ENCODE data around the gene SATL1.

The SATL1 gene

DNA sequence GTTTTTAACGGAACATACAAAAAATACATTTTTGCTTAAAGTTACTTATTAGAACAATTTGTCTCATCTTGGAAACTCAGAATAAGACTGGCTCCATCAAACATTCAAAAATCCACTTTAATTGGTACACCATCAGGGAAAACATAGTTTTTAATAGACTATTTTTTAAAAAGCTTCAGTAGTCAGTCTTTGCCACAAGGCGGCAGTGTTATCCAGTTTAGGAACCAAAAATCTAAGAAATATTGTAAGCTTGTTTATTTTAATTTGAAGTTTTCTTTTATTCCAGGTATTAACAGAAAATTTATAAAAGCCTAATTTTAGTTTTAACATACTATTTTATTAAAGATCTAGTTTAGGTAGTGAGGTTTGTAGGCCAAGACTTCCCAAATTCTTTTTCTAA, 132.2 kb downstream of the SATL1 start:
- no peak overlapping the region for H3K4me3 ChIP-seq (ENCODE audit: severe bottlenecking)
- no peaks in the 10 kb centered on the region for H3K27me3 ChIP-seq (ENCODE audit: insufficient read depth, poor library complexity, severe bottlenecking)
- TF ChIP-seq, protein P1, sequence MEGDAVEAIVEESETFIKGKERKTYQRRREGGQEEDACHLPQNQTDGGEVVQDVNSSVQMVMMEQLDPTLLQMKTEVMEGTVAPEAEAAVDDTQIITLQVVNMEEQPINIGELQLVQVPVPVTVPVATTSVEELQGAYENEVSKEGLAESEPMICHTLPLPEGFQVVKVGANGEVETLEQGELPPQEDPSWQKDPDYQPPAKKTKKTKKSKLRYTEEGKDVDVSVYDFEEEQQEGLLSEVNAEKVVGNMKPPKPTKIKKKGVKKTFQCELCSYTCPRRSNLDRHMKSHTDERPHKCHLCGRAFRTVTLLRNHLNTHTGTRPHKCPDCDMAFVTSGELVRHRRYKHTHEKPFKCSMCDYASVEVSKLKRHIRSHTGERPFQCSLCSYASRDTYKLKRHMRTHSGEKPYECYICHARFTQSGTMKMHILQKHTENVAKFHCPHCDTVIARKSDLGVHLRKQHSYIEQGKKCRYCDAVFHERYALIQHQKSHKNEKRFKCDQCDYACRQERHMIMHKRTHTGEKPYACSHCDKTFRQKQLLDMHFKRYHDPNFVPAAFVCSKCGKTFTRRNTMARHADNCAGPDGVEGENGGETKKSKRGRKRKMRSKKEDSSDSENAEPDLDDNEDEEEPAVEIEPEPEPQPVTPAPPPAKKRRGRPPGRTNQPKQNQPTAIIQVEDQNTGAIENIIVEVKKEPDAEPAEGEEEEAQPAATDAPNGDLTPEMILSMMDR (IDR thresholded peaks at IDR 0.05; ENCODE audit: poor library complexity, severe bottlenecking) = peak; percentile 79
- no peaks in the 10 kb centered on the region for H3K4me1 ChIP-seq (ENCODE audit: insufficient read depth, poor library complexity, severe bottlenecking)
- H3K27ac ChIP-seq (ENCODE audit: poor library complexity, severe bottlenecking) = no peak overlapping the region
- no peaks in the 10 kb centered on the region for H3K9me3 ChIP-seq (ENCODE audit: severe bottlenecking)
- no peaks in the 10 kb centered on the region for H3K36me3 ChIP-seq (ENCODE audit: low read depth)
- no peak for DNase-seq (ENCODE audit: low spot score)
- ATAC-seq (ENCODE audit: low read depth) = no peak

DNA sequence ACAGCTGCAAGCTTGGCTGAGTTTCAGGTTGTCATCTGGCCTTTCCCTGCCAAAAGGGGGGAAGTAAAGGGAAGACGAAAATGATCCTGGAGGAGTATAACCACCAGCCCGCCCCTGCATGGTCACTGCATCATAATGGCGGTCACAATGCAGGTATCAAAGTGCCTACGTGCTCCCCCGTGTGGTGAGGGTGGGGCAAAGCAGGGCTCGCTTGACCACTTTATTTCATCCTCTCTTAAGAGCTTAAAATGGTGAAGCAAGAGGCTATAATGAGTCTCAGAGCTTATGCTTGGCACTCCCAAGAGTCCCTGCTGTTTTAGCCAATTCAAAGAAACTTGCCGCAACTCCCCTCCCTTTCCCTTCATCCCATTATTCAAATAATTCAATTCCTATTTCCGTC, 134.3 kb downstream of the SATL1 start:
- Histone ChIP-seq H3K9me3 (ENCODE audit: severe bottlenecking) (no peaks in the 10 kb centered on the region), H3K36me3 (ENCODE audit: low read depth) (no peaks in the 10 kb centered on the region), H3K27ac (ENCODE audit: poor library complexity, severe bottlenecking) (no peak overlapping the region), H3K27me3 (ENCODE audit: insufficient read depth, poor library complexity, severe bottlenecking) (no peaks in the 10 kb centered on the region), H3K4me3 (ENCODE audit: severe bottlenecking) (no peak overlapping the region), H3K4me1 (ENCODE audit: insufficient read depth, poor library complexity, severe bottlenecking) (no peaks in the 10 kb centered on the region)
- TF ChIP-seq, protein P1 (IDR thresholded peaks at IDR 0.05; ENCODE audit: poor library complexity, severe bottlenecking) = no peak
- ATAC-seq (ENCODE audit: low read depth) (no peak), DNase-seq (ENCODE audit: low spot score) (no peak)

DNA sequence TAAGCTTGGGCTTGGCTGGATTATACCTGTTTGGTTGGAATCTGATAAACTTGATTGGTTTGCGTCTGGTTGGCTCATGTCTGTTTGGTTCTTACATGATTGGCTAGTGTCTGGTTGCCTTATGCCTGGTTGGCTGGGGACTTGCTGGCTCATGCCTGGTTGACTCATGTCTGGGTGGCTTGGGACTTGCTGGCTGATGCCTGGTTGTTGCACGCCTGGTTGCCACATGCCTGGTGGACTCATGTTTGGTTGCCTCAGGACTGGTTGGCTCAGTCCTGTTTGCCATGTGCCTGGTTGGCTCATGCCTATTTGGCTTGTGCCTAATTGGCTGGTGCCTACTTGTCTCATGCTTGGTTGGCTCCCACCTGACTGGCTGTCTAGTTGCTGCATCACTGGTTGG, 135.4 kb downstream of the SATL1 start:
- Histone ChIP-seq H3K27ac (ENCODE audit: poor library complexity, severe bottlenecking) (no peak overlapping the region), H3K27me3 (ENCODE audit: insufficient read depth, poor library complexity, severe bottlenecking) (no peaks in the 10 kb centered on the region), H3K4me3 (ENCODE audit: severe bottlenecking) (no peak overlapping the region), H3K9me3 (ENCODE audit: severe bottlenecking) (no peaks in the 10 kb centered on the region), H3K36me3 (ENCODE audit: low read depth) (no peaks in the 10 kb centered on the region), H3K4me1 (ENCODE audit: insufficient read depth, poor library complexity, severe bottlenecking) (no peaks in the 10 kb centered on the region)
- TF ChIP-seq, protein P1 (IDR thresholded peaks at IDR 0.05; ENCODE audit: poor library complexity, severe bottlenecking) = no peak
- DNase-seq (ENCODE audit: low spot score) = no peak
- ATAC-seq (ENCODE audit: low read depth) = no peak

DNA sequence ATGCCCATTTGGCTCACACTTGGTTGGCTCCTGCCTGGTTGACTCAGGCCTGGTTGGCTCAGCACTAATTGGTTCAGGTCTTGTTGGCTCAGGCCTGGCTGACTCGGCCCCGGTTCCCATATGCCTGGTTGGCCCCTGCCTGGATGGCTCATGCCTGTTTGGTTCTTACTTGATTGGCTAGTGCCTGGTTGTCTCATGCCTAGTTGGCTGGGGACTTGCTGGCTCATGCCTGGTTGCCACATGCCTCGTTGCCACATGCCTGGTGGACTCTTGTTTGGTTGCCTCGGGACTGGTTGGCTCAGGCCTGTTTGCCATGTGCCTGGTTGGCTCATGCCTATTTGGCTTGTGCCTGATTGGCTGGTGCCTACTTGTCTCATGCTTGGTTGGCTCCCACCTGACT, 136.2 kb downstream of the SATL1 start:
- no peaks in the 10 kb centered on the region for H3K4me1 ChIP-seq (ENCODE audit: insufficient read depth, poor library complexity, severe bottlenecking)
- DNase-seq (ENCODE audit: low spot score) (no peak), ATAC-seq (ENCODE audit: low read depth) (peak; percentile 33; the same call in 1 of the 3 replicates)
- H3K4me3 ChIP-seq (ENCODE audit: severe bottlenecking) = no peak overlapping the region
- no peaks in the 10 kb centered on the region for H3K27me3 ChIP-seq (ENCODE audit: insufficient read depth, poor library complexity, severe bottlenecking)
- H3K36me3 ChIP-seq (ENCODE audit: low read depth) = no peaks in the 10 kb centered on the region
- no peaks in the 10 kb centered on the region for H3K9me3 ChIP-seq (ENCODE audit: severe bottlenecking)
- TF ChIP-seq, protein P1 (IDR thresholded peaks at IDR 0.05; ENCODE audit: poor library complexity, severe bottlenecking) = no peak
- no peak overlapping the region for H3K27ac ChIP-seq (ENCODE audit: poor library complexity, severe bottlenecking)

DNA sequence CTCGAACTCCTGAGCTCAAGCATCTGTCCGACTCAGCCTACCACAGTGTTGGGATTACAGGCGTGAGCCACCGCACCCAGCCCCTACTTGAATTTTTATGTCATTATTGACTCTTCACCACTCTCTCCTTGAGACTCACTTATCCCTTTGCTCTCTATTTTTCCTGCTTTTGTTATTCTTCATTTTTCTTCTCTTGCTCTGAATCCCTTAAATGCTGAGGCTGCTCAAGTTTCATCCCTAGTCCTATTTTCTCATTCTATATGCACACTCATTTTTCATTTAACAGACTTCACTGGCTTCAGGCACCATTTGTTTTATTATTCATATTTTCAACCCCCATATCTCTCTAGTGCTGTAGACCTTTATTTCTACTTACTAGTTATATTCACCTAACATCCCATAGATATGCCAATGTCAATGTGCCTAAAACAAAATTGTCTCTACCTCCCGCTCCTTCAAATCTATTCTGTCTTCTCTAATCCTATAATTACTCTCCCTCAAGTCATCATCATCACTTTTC, 154.2 kb downstream of the SATL1 start:
- no peak for DNase-seq (ENCODE audit: low spot score)
- H3K4me1 ChIP-seq (ENCODE audit: insufficient read depth, poor library complexity, severe bottlenecking) = no peaks in the 10 kb centered on the region
- no peak overlapping the region for H3K4me3 ChIP-seq (ENCODE audit: severe bottlenecking)
- no peaks in the 10 kb centered on the region for H3K9me3 ChIP-seq (ENCODE audit: severe bottlenecking)
- H3K27ac ChIP-seq (ENCODE audit: poor library complexity, severe bottlenecking) = no peak overlapping the region
- no peaks in the 10 kb centered on the region for H3K27me3 ChIP-seq (ENCODE audit: insufficient read depth, poor library complexity, severe bottlenecking)
- H3K36me3 ChIP-seq (ENCODE audit: low read depth) = peaks cover 9% of the 10 kb centered on the region
- no peak for ATAC-seq (ENCODE audit: low read depth)
- TF ChIP-seq, protein P1 (IDR thresholded peaks at IDR 0.05; ENCODE audit: poor library complexity, severe bottlenecking) = no peak

Data from RWPE2 (cell line).